NT2/D1 (cell line): ENCODE data around the gene AP3B1.
A peak's percentile ranks its signal among the peaks of the same experiment; 100 is the strongest.

Experiments used
- DNase-seq: peaks from one replicate; pipeline ENCODE4 v3.0.0-alpha.2; 2011; ENCODE audit warnings: low read depth, low spot score
- H3K27me3 ChIP-seq: 2 replicates; pipeline ENCODE4 v1.6.0; 2011; ENCODE audit warnings: mild to moderate bottlenecking; ENCODE audit not compliant: insufficient read length, insufficient read depth
- H3K36me3 ChIP-seq: 2 replicates; pipeline ENCODE4 v1.6.1; 2011; ENCODE audit warnings: mild to moderate bottlenecking, low read length, mixed read lengths; ENCODE audit not compliant: insufficient read depth, insufficient read length
- H3K4me1 ChIP-seq: 2 replicates; pipeline ENCODE4 v1.5.1; 2011; ENCODE audit not compliant: insufficient read depth, insufficient read length
- H3K4me3 ChIP-seq: 2 replicates; pipeline ENCODE4 v1.5.1; 2011; ENCODE audit warnings: low read depth; ENCODE audit not compliant: insufficient read length
- H3K9ac ChIP-seq: 2 replicates; pipeline ENCODE4 v1.6.0; 2011; ENCODE audit warnings: low read depth; ENCODE audit not compliant: insufficient read length
- H3K9me3 ChIP-seq: 2 replicates; pipeline ENCODE4 v1.5.1; 2011; ENCODE audit warnings: mild to moderate bottlenecking, low read length; ENCODE audit not compliant: insufficient read depth
- SUZ12 ChIP-seq: IDR thresholded peaks from 2 replicates; pipeline ENCODE4 v1.6.1; 2011; ENCODE audit not compliant: insufficient read length, insufficient read depth; ENCODE audit errors: extremely low read depth
- YY1 ChIP-seq: IDR thresholded peaks from 2 replicates; pipeline ENCODE4 v1.6.1; 2011; ENCODE audit not compliant: insufficient read length, insufficient read depth
- ZNF274 ChIP-seq: IDR thresholded peaks from 2 replicates; pipeline ENCODE4 v1.6.1; 2011; ENCODE audit warnings: mild to moderate bottlenecking, low read depth, low read length

The AP3B1 gene, protein sequence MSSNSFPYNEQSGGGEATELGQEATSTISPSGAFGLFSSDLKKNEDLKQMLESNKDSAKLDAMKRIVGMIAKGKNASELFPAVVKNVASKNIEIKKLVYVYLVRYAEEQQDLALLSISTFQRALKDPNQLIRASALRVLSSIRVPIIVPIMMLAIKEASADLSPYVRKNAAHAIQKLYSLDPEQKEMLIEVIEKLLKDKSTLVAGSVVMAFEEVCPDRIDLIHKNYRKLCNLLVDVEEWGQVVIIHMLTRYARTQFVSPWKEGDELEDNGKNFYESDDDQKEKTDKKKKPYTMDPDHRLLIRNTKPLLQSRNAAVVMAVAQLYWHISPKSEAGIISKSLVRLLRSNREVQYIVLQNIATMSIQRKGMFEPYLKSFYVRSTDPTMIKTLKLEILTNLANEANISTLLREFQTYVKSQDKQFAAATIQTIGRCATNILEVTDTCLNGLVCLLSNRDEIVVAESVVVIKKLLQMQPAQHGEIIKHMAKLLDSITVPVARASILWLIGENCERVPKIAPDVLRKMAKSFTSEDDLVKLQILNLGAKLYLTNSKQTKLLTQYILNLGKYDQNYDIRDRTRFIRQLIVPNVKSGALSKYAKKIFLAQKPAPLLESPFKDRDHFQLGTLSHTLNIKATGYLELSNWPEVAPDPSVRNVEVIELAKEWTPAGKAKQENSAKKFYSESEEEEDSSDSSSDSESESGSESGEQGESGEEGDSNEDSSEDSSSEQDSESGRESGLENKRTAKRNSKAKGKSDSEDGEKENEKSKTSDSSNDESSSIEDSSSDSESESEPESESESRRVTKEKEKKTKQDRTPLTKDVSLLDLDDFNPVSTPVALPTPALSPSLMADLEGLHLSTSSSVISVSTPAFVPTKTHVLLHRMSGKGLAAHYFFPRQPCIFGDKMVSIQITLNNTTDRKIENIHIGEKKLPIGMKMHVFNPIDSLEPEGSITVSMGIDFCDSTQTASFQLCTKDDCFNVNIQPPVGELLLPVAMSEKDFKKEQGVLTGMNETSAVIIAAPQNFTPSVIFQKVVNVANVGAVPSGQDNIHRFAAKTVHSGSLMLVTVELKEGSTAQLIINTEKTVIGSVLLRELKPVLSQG

DNA sequence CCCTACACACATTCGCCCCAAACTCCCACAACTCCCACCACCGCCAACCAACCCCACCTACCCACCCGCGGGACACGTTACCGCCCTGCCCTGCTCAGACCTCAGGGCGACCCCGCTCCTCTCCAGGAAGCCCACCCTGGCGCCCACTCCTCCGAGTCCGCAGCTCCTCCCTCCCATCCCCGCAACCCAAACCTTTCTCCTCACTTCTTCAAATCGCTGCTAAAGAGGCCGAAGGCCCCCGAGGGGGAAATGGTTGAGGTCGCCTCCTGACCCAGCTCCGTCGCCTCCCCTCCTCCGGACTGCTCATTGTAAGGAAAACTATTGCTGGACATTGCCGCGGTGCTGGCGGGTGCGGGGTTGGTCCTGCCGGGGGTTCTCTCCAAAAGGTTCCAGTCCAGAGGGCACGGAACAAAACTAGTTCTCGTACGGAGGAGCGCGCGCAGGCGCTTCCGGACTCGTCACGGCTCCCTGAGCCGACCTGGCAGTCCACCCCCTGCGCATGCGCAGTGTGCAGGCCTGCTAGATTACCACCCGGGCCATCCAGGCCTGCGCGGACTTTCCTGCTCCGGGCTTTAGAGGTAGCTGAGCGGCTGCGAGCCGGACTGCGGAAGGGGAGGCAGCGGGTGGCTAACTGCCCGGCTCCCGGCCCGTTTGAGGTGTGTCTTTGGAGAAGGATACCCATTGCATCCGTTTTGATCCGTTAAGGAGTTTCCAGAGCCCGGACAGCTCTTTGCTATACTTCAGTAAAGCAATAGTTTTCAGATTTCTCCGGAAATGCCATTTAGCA, at the start of gene AP3B1:
TSS of gene AP3B1 (minus strand) at position 451 of the 787 bp plus-strand sequence. CDS start at position 332, 119 bp downstream.
- H3K4me1 ChIP-seq = no peaks in the 10 kb centered on the region
- DNase-seq = peak; percentile 96
- TF ChIP-seq ZNF274 = no peak
- TF ChIP-seq SUZ12 = no peak
- no peak for TF ChIP-seq YY1
- peaks cover 8% of the 10 kb centered on the region for H3K27me3 ChIP-seq
- no peaks in the 10 kb centered on the region for H3K36me3 ChIP-seq
- peak within 1 kb of the TSS; percentile 81 for H3K4me3 ChIP-seq
- H3K9me3 ChIP-seq = no peaks in the 10 kb centered on the region
- peak within 1 kb of the TSS; percentile 89 for H3K9ac ChIP-seq

GRCh38 chr5:78341440-78341839, 46.9 kb upstream of the AP3B1 start:
- H3K4me3 ChIP-seq = no peak overlapping the region

GRCh38 chr5:78339617-78340436, 45.3 kb upstream of the AP3B1 start:
- peaks cover 16% of the 10 kb centered on the region for H3K9me3 ChIP-seq
- no peak overlapping the region for H3K9ac ChIP-seq
- no peak for TF ChIP-seq YY1
- no peak for TF ChIP-seq ZNF274
- no peak for TF ChIP-seq SUZ12
- no peaks in the 10 kb centered on the region for H3K36me3 ChIP-seq
- H3K4me3 ChIP-seq = no peak overlapping the region
- H3K4me1 ChIP-seq = no peaks in the 10 kb centered on the region
- no peaks in the 10 kb centered on the region for H3K27me3 ChIP-seq
- no peak for DNase-seq

More at GRCh38 chr5:78341440-78341839, 46.9 kb upstream of the AP3B1 start:
- Histone ChIP-seq H3K27me3 (no peaks in the 10 kb centered on the region), H3K9me3 (peaks cover 16% of the 10 kb centered on the region), H3K9ac (no peak overlapping the region), H3K4me1 (no peaks in the 10 kb centered on the region), H3K36me3 (no peaks in the 10 kb centered on the region)
- DNase-seq = no peak
- no peak for TF ChIP-seq SUZ12
- no peak for TF ChIP-seq YY1
- TF ChIP-seq ZNF274 = no peak

GRCh38 chr5:78336698-78337097, 42.2 kb upstream of the AP3B1 start:
- Histone ChIP-seq H3K9ac (no peak overlapping the region), H3K36me3 (no peaks in the 10 kb centered on the region), H3K4me3 (no peak overlapping the region), H3K9me3 (peaks cover 8% of the 10 kb centered on the region), H3K4me1 (no peaks in the 10 kb centered on the region), H3K27me3 (no peaks in the 10 kb centered on the region)
- no peak for TF ChIP-seq ZNF274
- no peak for TF ChIP-seq SUZ12
- no peak for TF ChIP-seq YY1
- no peak for DNase-seq

GRCh38 chr5:78335976-78336375, 41.5 kb upstream of the AP3B1 start:
- Histone ChIP-seq H3K9ac (no peak overlapping the region), H3K36me3 (no peaks in the 10 kb centered on the region), H3K27me3 (no peaks in the 10 kb centered on the region), H3K4me1 (no peaks in the 10 kb centered on the region), H3K4me3 (no peak overlapping the region), H3K9me3 (peaks cover 8% of the 10 kb centered on the region)
- DNase-seq = no peak
- TF ChIP-seq SUZ12 (no peak), YY1 (no peak), ZNF274 (no peak)

- H3K4me3 ChIP-seq = no peak overlapping the region
- H3K4me1 ChIP-seq = no peaks in the 10 kb centered on the region
- peaks cover 8% of the 10 kb centered on the region for H3K9me3 ChIP-seq
- TF ChIP-seq SUZ12 (no peak), ZNF274 (no peak), YY1 (no peak)
- H3K36me3 ChIP-seq = no peaks in the 10 kb centered on the region
- H3K9ac ChIP-seq = no peak overlapping the region
- no peak for DNase-seq
- no peaks in the 10 kb centered on the region for H3K27me3 ChIP-seq
These were observed 40.3 kb upstream of the AP3B1 start for GRCh38 chr5:78334811-78335210.
